Skin of body (tissue), 2 donors: ENCODE measurements around the gene BCAS2. TPM values are rescaled to one million over a fixed set of nuclear protein-coding genes. Genes with fewer than 3 reads are reported as not detected.
"Not testable (repeated sequence)": the region's sequence is repeated elsewhere in the genome, so short reads cannot be mapped to it uniquely, and the experiment has no call there.

ENCODE experiments used
- DNase-seq: peaks from one replicate; lab custom pipeline; 2025; lab: John Stamatoyannopoulos, UW
- total RNA-seq: library from RNA; depleted of rRNA; stranded (reverse); fragments of >200 nt; gene quantifications from one replicate; pipeline ENCODE4 v1.2.3, GENCODE V29; 2014

BCAS2 gene
- total RNA-seq, result 30.0 TPM

GRCh38 chr1:114581335-114582287, at the start of gene BCAS2:
TSS of gene BCAS2 (minus strand) at chr1:114581615. CDS start at chr1:114581591, 24 bp downstream.
- DNase-seq, result peak; percentile 99

- no peak for DNase-seq
These were observed 45.7 kb upstream of the BCAS2 start for GRCh38 chr1:114627107-114627506.

GRCh38 chr1:114623364-114623763, 41.9 kb upstream of the BCAS2 start:
- no peak for DNase-seq

- DNase-seq, result no peak
These were observed 39.0 kb upstream of the BCAS2 start for GRCh38 chr1:114620419-114620818.

GRCh38 chr1:114618606-114619005, 37.2 kb upstream of the BCAS2 start:
- DNase-seq, result no peak

- no peak for DNase-seq
These were observed 29.3 kb upstream of the BCAS2 start for GRCh38 chr1:114610546-114611245.

- DNase-seq, result no peak
These were observed 28.4 kb upstream of the BCAS2 start for GRCh38 chr1:114609826-114610225.

- DNase-seq, result no peak
These were observed 27.6 kb upstream of the BCAS2 start for GRCh38 chr1:114609026-114609425.

GRCh38 chr1:114607223-114607622, 25.8 kb upstream of the BCAS2 start:
- DNase-seq, result no peak

- DNase-seq, result no peak
These were observed 16.5 kb upstream of the BCAS2 start for GRCh38 chr1:114597949-114598348.

- no peak for DNase-seq
These were observed 14.2 kb upstream of the BCAS2 start for GRCh38 chr1:114595602-114596001.

- no peak for DNase-seq
These were observed 12.6 kb upstream of the BCAS2 start for GRCh38 chr1:114594046-114594445.

- DNase-seq, result no peak
These were observed 7.7 kb upstream of the BCAS2 start for GRCh38 chr1:114589122-114589521.

- no peak for DNase-seq
These were observed 6.8 kb upstream of the BCAS2 start for GRCh38 chr1:114588196-114588689.

GRCh38 chr1:114587203-114587991, 6.0 kb upstream of the BCAS2 start:
- DNase-seq, result no peak

- DNase-seq, result no peak
These were observed 5.2 kb upstream of the BCAS2 start for GRCh38 chr1:114586513-114587047.

- no peak for DNase-seq
These were observed 3.8 kb upstream of the BCAS2 start for GRCh38 chr1:114585231-114585630.

- no peak for DNase-seq
These were observed 7.0 kb downstream of the BCAS2 start for GRCh38 chr1:114574365-114574764.

GRCh38 chr1:114564141-114564540, 17.3 kb downstream of the BCAS2 start:
- DNase-seq, result no peak

- not testable (repeated sequence) for DNase-seq
These were observed 18.4 kb downstream of the BCAS2 start for GRCh38 chr1:114562978-114563510.

- no peak for DNase-seq
These were observed 20.1 kb downstream of the BCAS2 start for GRCh38 chr1:114561333-114561732.
